Bone marrow (tissue), 2 donors: ENCODE results near the gene LENG1.

Source experiments
- DNase-seq, 2 donors: peaks; one replicate each; lab custom pipeline; 2025; lab: John Stamatoyannopoulos, UW

The LENG1 gene

DNA sequence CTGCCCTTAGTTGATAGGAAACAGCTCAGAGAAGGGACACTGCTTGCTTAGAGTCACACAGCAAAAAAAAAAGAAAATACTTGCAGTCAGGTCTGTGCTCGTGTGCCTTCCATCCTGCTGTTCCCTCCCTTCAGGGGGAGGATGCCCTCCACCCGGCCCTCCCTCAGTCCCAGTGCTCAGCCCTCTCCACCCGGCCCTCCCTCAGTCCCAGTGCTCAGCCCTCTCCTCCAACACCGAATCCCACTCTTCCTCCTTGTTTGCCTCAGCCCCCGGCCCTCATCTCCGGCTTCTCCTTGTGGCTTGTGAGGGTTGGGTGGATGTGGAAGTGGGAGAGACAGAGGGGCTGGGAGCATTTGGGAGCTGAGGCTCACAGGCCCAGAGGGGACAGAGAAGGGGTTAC lies 49.9 kb downstream of the LENG1 start:
- no peak for DNase-seq

DNA sequence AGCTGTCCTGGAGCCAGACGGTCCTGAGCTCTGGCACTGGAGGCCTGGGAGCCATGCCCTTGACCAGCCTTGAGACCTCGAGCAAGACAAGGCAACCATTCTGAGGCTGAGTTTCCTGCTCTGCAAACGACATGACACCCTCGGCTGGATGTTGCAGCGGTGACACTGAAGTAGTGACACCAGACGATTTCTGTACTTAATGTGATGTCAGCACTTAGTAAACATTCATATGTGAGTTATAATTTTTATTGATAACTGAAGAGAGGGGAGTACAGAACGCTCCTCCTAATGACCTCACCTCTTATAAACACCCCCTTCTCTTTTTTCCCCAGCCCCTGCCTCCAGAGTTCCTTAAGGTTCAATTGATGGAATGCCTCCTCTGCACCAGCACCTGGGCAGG lies 51.0 kb downstream of the LENG1 start:
- DNase-seq: no peak

DNA sequence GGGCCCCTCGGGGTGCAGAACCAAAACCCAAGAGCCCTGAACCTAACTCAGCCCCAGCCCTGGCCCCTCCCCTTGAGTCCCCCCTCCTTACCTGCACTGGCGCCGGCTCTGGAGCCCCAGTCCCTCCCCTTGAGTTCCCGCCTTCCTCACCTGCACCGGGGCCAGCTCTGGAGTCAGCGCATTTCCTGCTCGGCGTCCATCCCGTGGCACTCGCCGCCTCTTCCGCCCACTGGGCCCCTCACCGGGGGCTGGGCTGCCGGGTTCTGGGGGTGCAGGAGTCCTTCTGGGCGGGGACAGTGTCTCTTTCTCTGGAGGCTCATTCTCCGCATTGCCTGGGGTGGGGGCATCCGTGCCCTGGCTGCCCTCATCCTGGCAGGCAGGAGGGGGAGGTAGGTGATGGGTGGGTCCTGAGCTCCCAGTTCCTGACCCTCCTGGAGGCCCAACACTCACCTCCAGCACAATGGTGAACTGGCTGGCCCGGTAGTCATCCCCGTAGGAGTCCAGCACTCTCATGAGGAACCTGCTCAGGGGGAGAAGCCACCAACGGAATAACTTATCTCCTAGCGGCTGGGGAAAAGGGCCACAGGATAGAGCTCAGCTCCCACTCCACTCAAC lies 51.5 kb downstream of the LENG1 start:
- no peak for DNase-seq

DNA sequence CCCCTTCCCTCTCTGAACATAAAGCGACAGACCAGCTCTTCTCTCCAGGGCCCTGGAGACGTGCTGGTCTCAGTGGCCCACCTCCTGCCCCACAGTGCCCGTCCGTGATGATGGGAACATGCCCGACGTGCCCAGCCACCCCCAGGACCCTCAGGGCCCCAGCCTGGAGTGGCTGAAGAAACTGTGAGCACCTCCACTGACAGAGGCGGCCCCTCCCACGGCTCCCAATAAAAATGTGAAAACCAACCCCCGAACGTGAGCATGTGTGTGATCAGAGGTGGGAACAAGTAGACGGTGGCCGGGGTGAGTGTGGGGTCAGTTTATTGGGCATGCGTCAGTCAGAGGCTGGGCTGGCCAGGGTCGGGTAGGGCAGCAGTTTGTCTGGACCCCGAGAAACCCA lies 52.8 kb downstream of the LENG1 start:
- no peak for DNase-seq

DNA sequence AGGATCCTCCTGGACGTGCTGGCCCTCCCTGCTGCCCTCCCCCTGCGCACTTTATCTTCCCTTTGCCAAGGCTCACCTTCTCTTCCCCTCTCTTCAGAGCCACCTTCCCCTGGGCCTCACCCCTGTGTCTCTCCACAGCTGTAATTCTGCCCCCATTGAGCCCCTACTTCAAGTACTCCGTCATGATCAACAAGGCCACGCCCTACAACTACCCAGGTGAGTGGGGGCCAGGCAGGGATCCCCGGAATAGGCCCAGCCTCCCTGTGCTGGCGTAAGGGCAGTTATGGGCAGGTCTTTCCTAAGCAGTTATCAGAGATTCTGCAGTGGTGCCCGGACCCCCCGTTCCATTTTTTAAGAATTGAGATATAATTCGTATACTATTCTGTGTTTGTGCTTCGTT lies 53.7 kb downstream of the LENG1 start:
- no peak for DNase-seq
